Measurements from ENCODE around the gene TRIL. TPM values are rescaled to one million over a fixed set of nuclear protein-coding genes. Genes with fewer than 3 reads are reported as not detected.

TRIL gene
- total RNA-seq, 1 donor from 2014 or later, result 0.23 TPM

DNA sequence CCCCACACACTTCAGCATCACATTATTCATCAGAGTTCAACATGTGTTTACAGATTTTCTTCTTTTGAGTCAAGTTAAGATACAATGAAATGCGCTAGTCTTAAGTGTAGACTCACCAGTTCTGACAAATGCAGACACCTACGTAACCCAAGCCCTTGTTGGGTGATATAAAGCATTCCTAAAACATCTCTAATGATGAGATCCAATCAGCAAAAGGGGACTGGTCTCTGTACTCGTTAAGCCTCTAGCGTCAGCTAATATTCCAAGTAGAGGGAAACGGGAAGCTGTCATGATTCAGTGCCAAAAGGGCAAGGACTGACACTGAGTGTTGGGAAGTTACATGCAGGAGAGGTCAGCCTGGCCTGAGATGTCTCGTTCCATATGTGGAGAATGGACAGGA lies 38.7 kb upstream of the TRIL start:
- H3K4me3 Mint-ChIP-seq (ENCODE audit: unreplicated experiment), result no peak overlapping the region
- no peak overlapping the region for H3K27ac Mint-ChIP-seq (ENCODE audit: unreplicated experiment)
- H3K9me3 Mint-ChIP-seq (ENCODE audit: unreplicated experiment), result no peaks in the 10 kb centered on the region
- TF ChIP-seq, protein P1, sequence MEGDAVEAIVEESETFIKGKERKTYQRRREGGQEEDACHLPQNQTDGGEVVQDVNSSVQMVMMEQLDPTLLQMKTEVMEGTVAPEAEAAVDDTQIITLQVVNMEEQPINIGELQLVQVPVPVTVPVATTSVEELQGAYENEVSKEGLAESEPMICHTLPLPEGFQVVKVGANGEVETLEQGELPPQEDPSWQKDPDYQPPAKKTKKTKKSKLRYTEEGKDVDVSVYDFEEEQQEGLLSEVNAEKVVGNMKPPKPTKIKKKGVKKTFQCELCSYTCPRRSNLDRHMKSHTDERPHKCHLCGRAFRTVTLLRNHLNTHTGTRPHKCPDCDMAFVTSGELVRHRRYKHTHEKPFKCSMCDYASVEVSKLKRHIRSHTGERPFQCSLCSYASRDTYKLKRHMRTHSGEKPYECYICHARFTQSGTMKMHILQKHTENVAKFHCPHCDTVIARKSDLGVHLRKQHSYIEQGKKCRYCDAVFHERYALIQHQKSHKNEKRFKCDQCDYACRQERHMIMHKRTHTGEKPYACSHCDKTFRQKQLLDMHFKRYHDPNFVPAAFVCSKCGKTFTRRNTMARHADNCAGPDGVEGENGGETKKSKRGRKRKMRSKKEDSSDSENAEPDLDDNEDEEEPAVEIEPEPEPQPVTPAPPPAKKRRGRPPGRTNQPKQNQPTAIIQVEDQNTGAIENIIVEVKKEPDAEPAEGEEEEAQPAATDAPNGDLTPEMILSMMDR (IDR thresholded peaks at IDR 0.05; ENCODE audit: unreplicated experiment), result no peak
- H3K27me3 Mint-ChIP-seq (ENCODE audit: unreplicated experiment), result no peaks in the 10 kb centered on the region
- no peak for DNase-seq (ENCODE audit: low spot score)
- peaks cover 2% of the 10 kb centered on the region for H3K4me1 Mint-ChIP-seq (ENCODE audit: unreplicated experiment)
- H3K36me3 Mint-ChIP-seq (ENCODE audit: low read depth, unreplicated experiment), result no peaks in the 10 kb centered on the region

DNA sequence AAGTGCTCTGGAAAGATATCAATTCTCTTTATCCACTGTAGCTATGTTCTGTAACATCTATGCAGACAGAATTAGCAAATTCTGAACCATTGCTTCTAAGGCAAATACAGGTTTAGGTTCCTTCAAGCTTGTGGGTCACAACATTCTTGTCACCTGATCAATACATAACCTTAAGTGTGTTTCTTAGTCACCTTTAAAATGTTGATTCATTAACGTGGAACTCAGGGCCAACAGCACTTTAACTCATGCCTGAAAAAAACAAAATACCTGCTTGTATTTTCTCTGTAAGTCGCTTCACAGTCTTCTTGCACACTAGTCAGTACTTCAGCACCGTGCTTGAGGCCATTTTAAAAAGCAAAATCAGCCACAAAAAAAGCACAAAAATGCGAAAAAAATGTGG lies 35.2 kb upstream of the TRIL start:
- TF ChIP-seq, protein P1 (IDR thresholded peaks at IDR 0.05; ENCODE audit: unreplicated experiment), result no peak
- Mint-ChIP-seq H3K27ac (ENCODE audit: unreplicated experiment) (no peak overlapping the region), H3K4me3 (ENCODE audit: unreplicated experiment) (no peak overlapping the region)

DNA sequence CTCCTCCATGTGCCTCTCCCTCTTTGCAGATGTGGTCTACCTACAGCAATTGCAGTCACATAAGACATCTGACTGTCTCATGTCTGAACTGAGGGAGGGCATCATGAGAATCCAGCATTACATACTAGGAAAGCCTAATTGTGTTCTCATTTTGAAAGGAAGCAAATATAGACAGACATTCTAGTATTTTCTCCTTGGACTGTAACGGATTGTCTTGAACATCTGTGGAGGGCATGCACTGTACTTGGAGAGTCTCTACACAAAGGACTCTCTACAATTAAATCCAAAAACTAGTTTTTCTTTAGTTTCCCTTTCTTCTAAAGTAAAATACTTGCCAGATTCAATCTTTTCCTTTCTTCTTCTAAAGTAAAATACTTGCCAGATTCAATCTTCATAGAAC lies 34.7 kb upstream of the TRIL start:
- no peak overlapping the region for H3K4me3 Mint-ChIP-seq (ENCODE audit: unreplicated experiment)
- TF ChIP-seq, protein P1 (IDR thresholded peaks at IDR 0.05; ENCODE audit: unreplicated experiment), result no peak
- H3K27ac Mint-ChIP-seq (ENCODE audit: unreplicated experiment), result no peak overlapping the region
- H3K4me1 Mint-ChIP-seq (ENCODE audit: unreplicated experiment), result no peaks in the 10 kb centered on the region
- no peaks in the 10 kb centered on the region for H3K36me3 Mint-ChIP-seq (ENCODE audit: low read depth, unreplicated experiment)
- H3K27me3 Mint-ChIP-seq (ENCODE audit: unreplicated experiment), result no peaks in the 10 kb centered on the region
- DNase-seq (ENCODE audit: low spot score), result no peak
- no peaks in the 10 kb centered on the region for H3K9me3 Mint-ChIP-seq (ENCODE audit: unreplicated experiment)

More for the DNA sequence above, 35.2 kb upstream of the TRIL start:
- no peaks in the 10 kb centered on the region for H3K36me3 Mint-ChIP-seq (ENCODE audit: low read depth, unreplicated experiment)
- DNase-seq (ENCODE audit: low spot score), result no peak
- H3K4me1 Mint-ChIP-seq (ENCODE audit: unreplicated experiment), result no peaks in the 10 kb centered on the region
- H3K27me3 Mint-ChIP-seq (ENCODE audit: unreplicated experiment), result no peaks in the 10 kb centered on the region
- no peaks in the 10 kb centered on the region for H3K9me3 Mint-ChIP-seq (ENCODE audit: unreplicated experiment)

DNA sequence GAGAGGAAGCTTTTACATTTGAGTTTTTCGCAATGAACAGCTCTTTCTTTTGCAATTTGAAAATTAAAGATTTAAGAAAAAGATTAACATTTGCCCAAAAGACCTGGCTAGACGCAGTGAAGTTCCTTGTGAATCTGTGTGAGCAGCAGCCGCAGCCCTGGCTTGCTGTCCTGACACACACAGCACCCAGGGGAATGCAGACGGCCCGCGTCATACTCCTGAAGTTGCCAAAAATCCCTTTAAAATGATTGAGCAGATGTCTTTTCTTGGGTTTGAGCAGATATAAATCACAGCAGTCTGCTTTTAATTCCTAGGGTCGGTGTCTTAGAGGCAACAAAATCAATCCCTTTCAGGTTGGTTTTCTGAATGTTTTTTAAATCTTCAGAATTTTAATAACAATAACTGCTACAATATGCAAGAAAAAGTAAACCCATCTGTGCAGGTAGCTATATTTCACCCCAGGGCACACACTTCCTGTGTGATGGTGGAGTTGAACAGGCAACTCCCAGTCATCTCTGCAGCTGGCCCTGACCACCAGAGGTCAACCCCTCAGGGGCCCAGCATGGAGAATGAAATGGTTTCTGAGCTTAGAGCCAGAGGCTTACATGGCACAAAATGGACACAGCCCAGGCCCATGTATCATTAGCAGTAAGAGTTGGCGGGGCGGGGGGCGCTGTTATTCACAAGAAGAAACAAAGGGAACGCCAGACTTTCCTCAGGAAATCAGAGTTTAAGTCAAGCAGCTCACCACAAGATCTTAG lies 32.2 kb upstream of the TRIL start:
- Mint-ChIP-seq H3K4me3 (ENCODE audit: unreplicated experiment) (no peak overlapping the region), H3K27ac (ENCODE audit: unreplicated experiment) (no peak overlapping the region), H3K36me3 (ENCODE audit: low read depth, unreplicated experiment) (no peaks in the 10 kb centered on the region), H3K9me3 (ENCODE audit: unreplicated experiment) (no peaks in the 10 kb centered on the region), H3K4me1 (ENCODE audit: unreplicated experiment) (peaks cover 4% of the 10 kb centered on the region), H3K27me3 (ENCODE audit: unreplicated experiment) (peaks cover 3% of the 10 kb centered on the region)
- TF ChIP-seq, protein P1 (IDR thresholded peaks at IDR 0.05; ENCODE audit: unreplicated experiment), result no peak
- no peak for DNase-seq (ENCODE audit: low spot score)

DNA sequence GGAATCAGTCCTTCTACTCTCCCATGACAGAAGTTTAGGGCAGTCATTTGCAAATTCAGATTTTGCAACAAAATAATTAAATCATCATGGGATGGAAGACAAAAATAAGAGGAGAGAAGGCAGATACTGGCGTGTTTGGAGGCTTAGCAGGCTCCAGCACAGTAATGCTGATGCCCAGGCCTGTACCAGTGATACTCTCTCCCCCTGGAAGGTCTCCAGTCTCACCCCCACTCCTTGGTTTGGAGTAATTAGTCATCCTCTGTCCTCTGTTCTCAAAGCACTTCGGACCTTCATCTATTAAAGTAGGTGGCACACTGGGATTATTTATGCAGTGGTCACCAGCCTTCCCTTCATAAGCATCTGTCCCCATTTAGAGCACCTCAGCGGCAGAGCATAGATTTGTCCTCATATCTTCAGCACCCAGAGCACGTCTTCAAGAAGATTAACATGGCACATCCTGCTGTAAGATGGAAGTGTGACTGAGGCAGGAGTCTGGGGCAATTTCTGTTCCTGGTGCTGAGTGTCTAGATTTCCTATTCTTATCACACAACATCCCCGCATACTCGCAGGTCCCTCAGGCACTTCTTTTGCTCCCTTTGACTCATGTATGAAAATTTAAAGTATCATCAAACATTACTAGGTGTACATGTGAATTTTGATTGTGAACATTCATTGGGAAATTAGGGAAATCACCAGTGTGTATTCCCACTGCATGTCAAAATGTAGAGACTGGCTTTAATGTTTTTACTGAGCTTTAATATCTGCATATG lies 31.3 kb upstream of the TRIL start:
- Mint-ChIP-seq H3K27me3 (ENCODE audit: unreplicated experiment) (peaks cover 3% of the 10 kb centered on the region), H3K4me1 (ENCODE audit: unreplicated experiment) (peaks cover 4% of the 10 kb centered on the region), H3K9me3 (ENCODE audit: unreplicated experiment) (no peaks in the 10 kb centered on the region), H3K36me3 (ENCODE audit: low read depth, unreplicated experiment) (no peaks in the 10 kb centered on the region), H3K4me3 (ENCODE audit: unreplicated experiment) (no peak overlapping the region), H3K27ac (ENCODE audit: unreplicated experiment) (no peak overlapping the region)
- DNase-seq (ENCODE audit: low spot score), result no peak
- TF ChIP-seq, protein P1 (IDR thresholded peaks at IDR 0.05; ENCODE audit: unreplicated experiment), result no peak
